ENCODE data around the gene THRB.

GRCh38 chr3:24119321-24119751, 375.3 kb downstream of the THRB start:
- TF ChIP-seq SIN3A (IDR thresholded peaks at IDR 0.05; ENCODE audit: borderline replicate concordance in 2 of 2, control insufficient read depth in 1 of 2, low read depth in 2 of 2, low read length in 2 of 2) (no peak), ATF2 (CRISPR knock-in tag; IDR thresholded peaks at IDR 0.05) (no peak), ZBTB2 (IDR thresholded peaks at IDR 0.05) (no peak), CCAR2 (IDR thresholded peaks at IDR 0.05; ENCODE audit: low read depth, low read length) (no peak), USF1 (CRISPR knock-in tag; IDR thresholded peaks at IDR 0.05) (no peak), HINFP (tag; conservative IDR thresholded peaks at IDR 0.05; ENCODE audit: low read depth) (no peak), TRIM24 (IDR thresholded peaks at IDR 0.05) (no peak), BCL6 (CRISPR knock-in tag; IDR thresholded peaks at IDR 0.05) (no peak), RBM22 (IDR thresholded peaks at IDR 0.05; ENCODE audit: low read depth, low read length, poor library complexity, severe bottlenecking) (no peak), GABPA (tag; conservative IDR thresholded peaks at IDR 0.05; ENCODE audit: low read depth) (no peak)

Measured in K562 (cell line).